DMS153 treated with DMSO at 0.1 percent for 48 hours (cell line): ENCODE measurements around the gene BMAL1.
A peak's percentile ranks its signal among the peaks of the same experiment; 100 is the strongest.
"Not testable (repeated sequence)": the region's sequence is repeated elsewhere in the genome, so short reads cannot be mapped to it uniquely, and the experiment has no call there.

Experiments
- DNase-seq: peaks from one replicate; lab custom pipeline; 2025; ENCODE audit not compliant: unreplicated experiment; lab: John Stamatoyannopoulos, UW

The BMAL1 gene

GRCh38 chr11:13373216-13373615, 95.6 kb downstream of the BMAL1 start:
- no peak for DNase-seq

DNA sequence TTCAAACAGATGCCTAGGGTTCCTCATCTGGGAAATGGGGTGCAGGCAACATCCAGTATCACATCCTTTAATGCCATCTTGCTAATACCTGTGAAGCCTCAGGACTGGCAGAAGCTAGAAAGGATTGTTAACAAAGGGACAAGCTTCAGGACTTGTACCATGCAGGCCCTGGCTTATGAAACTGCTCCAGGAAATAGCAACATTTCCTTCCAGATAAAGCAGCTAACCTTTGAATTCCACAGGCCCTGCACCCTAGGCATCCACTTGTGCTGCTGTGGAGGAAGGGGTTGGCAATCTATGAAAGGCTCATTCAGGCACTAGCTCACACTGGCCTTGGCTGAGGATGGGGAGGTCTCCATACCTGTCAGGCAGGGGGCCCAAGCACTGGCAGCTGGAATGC, 98.2 kb downstream of the BMAL1 start:
- DNase-seq: no peak

DNA sequence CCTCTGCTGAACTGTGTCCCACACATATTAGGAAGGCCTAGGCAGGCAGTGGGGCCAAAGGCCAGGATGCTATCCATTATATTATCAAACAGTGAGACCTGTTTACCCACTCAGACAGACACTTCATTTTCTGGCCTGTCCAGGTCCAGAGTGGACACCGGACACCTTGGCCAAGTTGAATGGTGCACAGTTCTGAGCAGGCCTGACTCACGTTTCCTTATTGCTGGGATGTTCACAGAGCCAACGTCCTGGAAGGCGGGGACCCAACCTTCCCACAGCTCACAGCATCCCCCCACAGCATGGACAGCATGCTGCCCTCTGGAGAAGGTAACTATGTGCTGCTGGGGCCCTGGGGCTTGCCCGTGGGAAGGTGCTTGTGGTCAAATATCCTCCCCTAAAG, 98.8 kb downstream of the BMAL1 start:
- no peak for DNase-seq

DNA sequence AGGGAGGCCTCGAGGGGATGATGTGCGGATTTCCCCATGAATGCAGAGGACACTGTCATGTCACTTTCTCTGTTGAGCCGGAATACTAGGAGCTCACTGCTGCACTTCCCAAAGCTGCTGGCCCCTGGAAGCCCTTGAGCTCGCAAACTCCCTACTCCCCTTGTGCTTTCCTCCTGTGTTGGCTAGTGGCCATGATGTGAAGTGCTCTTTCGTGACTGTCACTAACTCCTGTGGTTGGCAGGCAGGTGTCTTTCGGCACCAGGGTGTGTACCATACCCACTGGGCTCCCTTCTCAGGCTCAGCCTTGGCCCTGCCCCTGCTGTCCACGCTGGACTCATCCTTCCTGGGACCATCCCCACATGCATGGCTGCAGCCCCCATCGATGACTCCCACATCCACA, 99.2 kb downstream of the BMAL1 start:
- DNase-seq: no peak

DNA sequence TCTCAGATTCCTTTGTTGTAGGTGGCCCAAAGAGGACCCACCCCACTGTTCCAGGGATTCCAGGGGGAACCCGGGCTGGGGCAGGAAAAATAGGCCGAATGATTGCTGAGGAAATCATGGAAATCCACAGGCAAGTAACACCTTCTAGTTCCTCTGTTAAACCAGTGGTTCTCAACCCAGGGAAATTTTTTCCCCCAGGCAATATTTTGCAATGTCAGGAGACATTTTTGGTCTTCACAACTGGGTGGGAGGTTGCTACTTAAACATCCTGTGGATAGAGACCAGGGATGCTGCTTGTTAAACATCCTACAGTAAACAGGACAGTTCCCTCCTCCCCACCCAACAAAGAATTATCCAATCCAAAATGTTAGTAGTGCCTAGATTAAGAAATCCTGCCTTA, 100.7 kb downstream of the BMAL1 start:
- DNase-seq: no peak

DNA sequence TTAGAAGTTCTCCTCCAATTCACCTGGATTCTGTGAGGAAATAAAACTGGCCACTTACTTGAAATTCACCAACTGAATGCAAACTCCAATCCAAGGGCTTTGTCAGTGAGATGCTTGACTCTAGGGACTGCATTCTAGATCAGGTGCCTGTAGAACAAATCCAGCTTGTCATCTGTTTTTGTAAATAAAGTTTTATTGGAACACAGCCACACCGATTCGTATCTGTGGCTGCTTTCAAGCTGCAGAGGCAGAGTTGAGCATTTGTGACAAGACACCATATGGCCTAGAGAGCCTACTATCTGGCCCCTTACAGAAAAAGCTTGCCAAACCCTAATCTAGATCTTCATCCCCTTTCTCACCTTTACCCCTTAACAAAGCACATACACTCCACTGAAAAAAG, 103.1 kb downstream of the BMAL1 start:
- no peak for DNase-seq

- no peak for DNase-seq
Observed at GRCh38 chr11:13382751-13383150, 105.2 kb downstream of the BMAL1 start.

DNA sequence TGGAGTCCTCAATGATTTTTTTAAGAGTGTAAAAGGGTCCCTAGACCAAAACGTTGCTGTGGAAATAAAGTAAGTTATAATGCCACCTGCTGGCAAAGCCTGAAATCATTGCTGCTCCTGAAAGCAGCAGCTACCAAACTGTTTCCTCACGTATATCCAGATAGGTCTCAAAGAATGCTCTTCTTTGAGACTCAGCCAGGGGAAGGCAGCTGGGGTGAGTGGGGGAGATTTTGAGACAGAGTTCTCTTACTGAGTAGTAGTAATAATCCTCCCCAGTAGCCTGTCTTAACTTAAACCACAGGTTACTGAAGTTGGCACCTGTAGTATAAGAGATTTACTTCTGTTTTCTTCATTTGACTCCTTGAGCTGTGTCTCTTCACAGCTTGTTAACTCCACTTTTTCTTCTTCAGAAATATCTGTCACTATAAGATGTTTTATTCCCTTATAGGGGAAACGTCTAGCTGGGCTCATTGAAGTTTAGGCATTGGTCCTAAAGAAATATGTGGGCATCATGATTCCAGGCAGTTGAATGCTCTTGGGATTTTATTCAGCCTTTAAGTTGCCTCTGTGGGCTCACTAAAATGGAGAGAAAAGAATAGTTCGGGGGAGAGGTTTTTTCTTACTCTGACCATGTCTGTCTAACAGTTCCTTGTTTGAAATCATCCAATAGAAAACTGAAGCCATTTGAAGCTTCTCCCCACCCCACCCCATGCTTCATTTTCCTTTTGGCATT, 107.5 kb downstream of the BMAL1 start:
- DNase-seq: peak; percentile 6

- peak; percentile 65 for DNase-seq
Observed at GRCh38 chr11:13386567-13386966, 109.0 kb downstream of the BMAL1 start.

DNA sequence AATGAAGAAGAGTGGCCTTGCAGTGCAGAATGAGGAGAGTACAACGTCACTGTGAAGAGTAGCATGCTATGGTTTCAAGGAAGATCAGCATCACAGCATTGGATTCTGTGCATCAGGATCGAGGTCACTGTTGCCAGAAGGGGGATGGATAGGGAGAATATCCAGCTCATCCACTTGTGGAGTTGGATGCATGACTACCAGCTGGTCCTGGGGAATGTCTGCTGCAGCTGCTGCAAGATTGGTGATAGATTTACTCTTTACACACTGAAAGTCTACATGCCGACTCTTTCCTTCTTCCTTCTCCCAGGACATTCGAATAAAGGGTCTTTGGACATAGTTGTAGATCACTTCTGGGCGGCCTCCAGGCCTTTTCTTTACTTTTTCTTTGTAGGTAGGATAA, 111.2 kb downstream of the BMAL1 start:
- no peak for DNase-seq

DNA sequence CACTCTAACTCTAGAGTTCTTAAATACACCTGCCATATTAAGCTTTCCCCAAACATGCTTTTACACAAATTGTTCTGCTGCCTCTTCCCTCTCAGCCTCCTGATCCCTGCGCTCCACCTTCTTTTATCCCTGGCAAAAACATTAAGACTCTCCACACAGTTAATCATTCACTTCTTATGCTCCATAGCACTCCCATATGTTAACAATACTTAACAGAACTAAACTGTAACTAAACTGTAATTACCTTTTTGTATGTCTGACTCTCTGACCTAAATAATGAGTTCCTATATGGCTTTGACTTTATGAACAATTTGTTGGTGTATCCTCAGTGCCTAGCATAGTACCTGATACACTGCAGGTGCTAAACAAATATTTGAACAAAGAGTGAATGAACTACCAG, 113.6 kb downstream of the BMAL1 start:
- no peak for DNase-seq

- not testable (repeated sequence) for DNase-seq
Observed at GRCh38 chr11:13398335-13398734, 120.7 kb downstream of the BMAL1 start.

DNA sequence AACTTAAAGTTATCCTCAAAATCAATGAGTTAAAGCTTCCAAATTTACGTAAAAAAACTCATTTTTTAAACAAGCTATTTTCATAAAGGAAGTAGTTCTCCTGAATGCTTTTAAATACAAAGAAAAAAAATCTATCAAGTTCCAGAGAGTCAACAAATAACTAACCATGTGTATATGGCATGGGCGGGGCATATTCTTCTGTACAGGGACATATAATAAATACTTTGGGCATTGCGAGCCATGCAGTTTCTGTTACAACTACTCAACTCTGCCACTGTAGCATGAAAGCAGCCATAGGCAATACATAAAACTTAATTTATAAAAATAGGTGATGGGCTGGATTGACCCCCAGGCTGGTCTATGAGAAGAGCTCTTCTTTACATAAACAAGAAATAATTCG, 127.6 kb downstream of the BMAL1 start:
- no peak for DNase-seq

DNA sequence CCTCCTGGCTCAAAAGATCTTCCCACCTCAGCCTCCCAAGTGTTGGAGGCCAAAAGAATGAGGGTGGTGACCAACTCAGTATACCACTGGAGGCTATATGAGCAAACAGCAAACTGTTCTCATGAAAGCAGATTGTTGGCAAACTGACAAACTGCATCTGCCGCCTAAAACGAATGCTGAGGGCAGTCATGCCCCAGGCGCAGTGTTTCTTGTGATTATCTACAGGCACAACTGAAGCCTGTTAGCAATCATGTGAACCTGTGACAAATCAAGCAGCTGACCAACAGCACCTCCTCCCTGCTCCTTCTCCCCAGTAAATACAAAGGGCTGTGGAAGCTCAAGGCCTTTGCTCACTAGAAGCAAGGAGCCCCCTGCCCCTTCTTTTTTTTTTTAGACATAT, 137.6 kb downstream of the BMAL1 start:
- no peak for DNase-seq

DNA sequence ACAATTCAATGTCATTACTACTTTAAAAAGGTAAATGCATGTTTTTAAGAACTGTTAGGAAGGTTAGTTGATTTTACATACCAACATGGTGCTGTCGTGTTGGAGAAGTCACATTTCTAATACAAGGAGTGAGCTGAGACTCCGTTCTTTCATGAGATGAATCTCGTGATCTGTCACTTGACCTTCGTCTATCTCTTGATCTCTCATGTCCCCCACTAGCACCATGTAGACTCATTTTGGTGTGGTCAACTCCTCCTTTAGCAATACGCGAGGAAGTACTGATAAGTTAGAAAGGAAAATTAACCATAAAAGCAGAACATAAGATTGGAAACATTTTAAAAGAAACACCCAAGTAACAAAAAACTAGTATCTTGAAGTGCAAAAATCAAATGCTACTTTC, 144.0 kb downstream of the BMAL1 start:
- no peak for DNase-seq

DNA sequence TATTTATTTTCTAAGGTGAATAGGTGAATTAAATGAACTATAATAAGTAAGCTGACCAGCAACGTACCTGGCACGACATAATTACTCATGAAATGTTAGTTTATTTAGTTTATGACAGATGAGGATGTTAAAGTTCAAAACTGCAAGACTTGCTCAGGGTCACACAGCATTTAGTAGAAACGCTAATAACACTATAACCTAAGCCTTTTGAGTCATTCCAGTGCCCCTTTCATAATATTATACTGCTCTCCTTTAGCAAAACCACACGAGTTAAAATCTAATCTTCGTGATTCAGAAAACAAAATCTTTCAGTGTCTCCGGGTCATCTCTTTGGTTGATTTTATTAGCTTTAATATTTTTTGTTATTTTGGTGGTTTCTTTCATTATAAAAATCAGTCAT, 145.8 kb downstream of the BMAL1 start:
- no peak for DNase-seq

GRCh38 chr11:13427440-13427839, 149.8 kb downstream of the BMAL1 start:
- no peak for DNase-seq

GRCh38 chr11:13429288-13429687, 151.7 kb downstream of the BMAL1 start:
- DNase-seq: no peak

- DNase-seq: no peak
Observed at GRCh38 chr11:13429836-13430235, 152.2 kb downstream of the BMAL1 start.

- no peak for DNase-seq
Observed at GRCh38 chr11:13433437-13433836, 155.8 kb downstream of the BMAL1 start.

DNA sequence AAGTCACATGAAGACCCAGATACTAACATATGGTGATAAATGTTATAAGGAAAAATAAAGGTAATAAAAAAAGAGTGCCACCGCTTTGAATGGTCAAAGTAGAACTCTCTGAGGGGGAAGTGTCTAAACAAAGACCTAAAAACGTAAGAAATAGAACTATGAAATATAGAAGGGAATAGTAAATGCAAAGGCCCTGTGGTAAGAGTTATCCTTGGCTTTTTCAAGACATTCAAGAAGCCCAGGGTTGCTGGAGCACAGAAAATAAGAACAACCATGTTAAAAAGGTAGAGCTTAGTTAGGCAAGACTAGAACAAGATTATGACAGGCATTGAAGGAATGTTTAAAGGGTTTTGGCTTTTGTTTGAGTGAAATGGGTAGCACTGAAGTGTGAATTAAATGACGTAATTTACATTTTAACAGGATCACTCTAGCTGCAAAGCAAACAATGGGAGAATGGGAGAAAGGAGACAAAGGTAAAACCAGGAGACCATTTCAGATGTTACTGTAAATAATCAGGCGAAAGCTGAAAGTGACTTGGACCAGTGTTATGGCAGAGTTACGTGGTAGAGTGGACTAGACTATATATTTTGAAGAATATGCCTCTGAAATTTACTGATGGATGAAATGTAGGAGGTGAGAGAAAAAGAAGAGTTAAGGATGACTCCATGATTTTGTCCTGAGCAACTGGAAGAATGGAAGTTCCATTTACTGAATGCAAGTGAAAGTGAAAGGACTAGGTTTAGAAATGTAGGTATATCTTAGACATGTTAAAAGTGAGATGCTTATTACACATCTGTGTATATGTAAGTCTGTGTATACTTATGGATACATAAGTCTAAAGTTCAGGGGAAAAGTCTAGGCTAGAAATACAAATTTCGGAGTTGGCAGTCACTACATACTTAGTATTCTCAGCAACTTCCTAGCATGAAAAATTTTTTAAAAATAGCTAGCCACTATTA, 156.9 kb downstream of the BMAL1 start:
- no peak for DNase-seq

DNA sequence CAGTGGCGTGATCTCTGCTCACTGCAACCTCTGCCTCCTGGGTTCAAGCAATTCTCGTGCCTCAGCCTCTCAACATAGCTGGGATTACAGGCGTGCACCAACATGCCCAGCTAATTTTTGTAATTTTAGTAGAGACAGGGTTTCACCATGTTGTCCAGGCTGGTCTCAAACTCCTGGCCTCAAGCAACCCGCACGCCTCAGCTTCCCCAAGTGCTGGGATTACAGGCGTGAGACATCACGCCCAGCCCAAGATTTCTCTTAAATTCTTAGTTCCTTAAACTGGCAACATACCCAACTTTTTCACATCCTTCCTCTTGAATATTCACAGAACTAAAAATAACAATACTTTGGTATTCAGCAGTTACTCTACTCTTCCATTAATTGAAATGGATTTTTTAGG, 159.2 kb downstream of the BMAL1 start:
- not testable (repeated sequence) for DNase-seq
